ENCODE measurements around the gene GRM6.

The GRM6 gene

DNA sequence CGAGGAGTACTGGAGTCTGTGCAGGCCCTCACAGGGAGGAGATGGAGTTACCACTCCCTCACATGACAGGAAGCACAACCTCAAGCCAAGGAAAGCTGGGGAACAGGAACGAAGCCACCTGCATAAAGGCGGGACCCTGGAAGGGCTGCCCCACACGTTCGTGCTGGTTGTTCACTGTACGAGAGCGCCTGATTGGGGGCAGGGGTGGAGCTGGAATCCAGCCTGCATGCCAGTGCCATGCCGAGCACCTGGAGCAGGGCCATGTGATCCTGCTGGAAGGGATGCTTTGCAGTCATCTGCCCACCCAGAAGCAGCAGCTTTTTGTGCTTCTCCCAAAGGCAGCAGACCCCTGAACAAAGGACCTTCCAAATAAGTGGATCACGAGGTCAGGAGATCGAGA, 11.4 kb downstream of the GRM6 start:
- no peak for DNase-seq

- no peak for DNase-seq
Measured at GRCh38 chr5:178982941-178983340, 12.2 kb downstream of the GRM6 start.

DNA sequence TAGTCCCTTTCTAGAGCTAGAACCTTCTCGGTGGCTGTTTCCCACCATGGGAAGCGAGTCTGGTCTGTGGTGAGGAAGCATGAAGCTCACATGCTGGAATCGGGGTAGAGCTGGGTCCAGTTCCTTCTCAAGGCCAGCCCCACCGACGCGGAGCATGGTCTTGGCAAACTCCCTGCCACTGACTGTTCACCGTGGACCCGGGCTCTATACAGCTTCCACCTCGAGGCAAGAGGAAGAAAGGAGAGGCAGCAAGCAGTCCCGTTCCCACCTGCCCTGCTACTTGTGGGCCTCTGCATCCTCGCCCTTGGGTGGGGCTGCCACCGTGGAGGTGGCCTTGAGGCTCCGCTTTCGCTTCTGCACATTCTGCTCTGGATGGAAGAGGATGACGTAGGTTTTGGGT, 13.7 kb downstream of the GRM6 start:
- no peak for DNase-seq

- DNase-seq, result no peak
Measured at GRCh38 chr5:178965465-178966055, 29.6 kb downstream of the GRM6 start.

DNA sequence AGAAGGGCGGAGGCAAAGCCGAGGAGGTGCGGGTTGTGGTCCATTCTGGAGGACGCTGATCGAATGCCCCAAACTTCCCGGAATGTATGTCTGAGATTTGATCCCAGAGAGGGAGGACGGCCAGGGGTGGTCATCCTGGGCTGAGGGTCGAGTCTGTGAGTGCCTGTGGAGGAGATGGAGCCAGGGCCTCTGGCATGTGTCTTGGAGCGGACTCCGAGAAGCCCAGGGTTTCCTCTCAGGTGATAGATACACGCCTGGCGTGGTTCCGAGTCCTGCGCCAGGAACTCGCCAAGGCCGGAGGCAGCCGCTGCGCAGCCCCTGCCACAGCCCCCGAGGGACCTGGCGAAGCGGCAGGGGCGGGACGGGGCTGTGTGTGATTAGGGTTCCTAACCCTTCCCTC, 53.8 kb downstream of the GRM6 start:
- no peak for DNase-seq

DNA sequence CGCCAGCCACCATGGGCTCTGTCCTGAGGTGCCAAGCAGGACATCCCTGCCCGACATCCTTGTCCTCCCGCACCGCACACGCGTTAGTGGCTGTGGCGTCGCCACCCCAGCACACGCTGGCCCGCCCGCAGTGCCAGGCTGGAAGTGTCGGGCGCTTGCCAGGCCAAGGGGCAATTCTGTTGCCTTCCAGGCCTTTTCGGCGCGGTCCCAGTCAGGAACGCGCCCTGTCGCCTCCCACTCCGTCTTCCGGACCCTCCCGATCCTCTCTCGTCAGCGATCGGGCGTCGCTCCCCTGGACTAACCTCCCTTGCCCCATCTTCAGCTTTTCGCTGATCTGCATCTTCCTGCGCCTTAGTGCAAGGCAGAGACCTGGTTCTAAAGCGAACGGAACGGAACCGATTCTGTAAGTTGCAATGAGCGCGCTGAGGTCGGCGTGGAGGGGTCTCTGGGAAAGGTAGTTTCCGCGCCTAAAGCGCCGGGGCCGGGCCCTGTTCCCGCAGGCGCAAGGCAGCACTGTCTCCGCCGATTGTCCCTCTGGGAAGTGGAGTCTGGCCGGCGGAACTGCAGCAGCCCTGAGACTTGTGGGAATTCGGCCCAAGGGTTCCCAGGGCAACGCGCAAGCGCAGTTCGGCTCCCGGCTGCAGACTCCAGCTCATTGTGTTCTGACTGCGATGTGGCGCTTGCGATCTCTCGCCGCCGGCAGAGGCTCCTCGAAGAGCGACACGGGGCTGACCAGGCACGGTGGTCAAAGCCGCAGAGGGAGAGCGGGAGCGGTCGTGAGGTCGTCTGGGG, 54.4 kb downstream of the GRM6 start, which contains the start of gene ZNF454:
ZNF454 (plus strand) TSS at position 630 of the 792 bp plus-strand sequence. CDS start 1,594 bp downstream, outside the sequence.
- no peak for DNase-seq

- DNase-seq, result no peak
Measured at GRCh38 chr5:178931846-178932760, 63.0 kb downstream of the GRM6 start.

Data from T-helper 9 cell (primary cell).